Hematopoietic multipotent progenitor cell treated with erythropoietin and hydrocortisone succinate and interleukin-3 and kit ligand, for 15 days (in vitro differentiated cells): ENCODE measurements around the gene RNF212B.

ENCODE experiments used
- DNase-seq: peaks from one replicate; pipeline ENCODE4 v3.0.0-alpha.2; 2015; ENCODE audit warnings: low spot score

The RNF212B gene

GRCh38 chr14:23321572-23322547 is 84.1 kb downstream of the RNF212B start:
- DNase-seq = peak; percentile 35
